Skeletal muscle tissue (tissue), 5 donors: ENCODE measurements around the gene SLC47A2. TPM values are rescaled to one million over a fixed set of nuclear protein-coding genes. Genes with fewer than 3 reads are reported as not detected.

Source experiments
- H3K27ac ChIP-seq: one replicate; pipeline ENCODE4 v1.7.0; 2013; ENCODE audit warnings: mild to moderate bottlenecking, low read depth, low read length, inconsistent platforms
- H3K27me3 ChIP-seq, 3 donors: one replicate each; pipeline ENCODE4 v1.7.0; 2013; ENCODE audit warnings: low read length in 3 of 3; ENCODE audit not compliant: control insufficient read depth in 3 of 3, insufficient read depth in 3 of 3
- H3K36me3 ChIP-seq, 3 donors: one replicate each; pipeline ENCODE4 v1.7.0; 2013; ENCODE audit warnings: low read length in 3 of 3; ENCODE audit not compliant: control insufficient read depth in 3 of 3, insufficient read depth in 3 of 3
- H3K4me1 ChIP-seq, 3 donors: one replicate each; pipeline ENCODE4 v1.7.0; 2013; ENCODE audit warnings: low read length in 3 of 3, mild to moderate bottlenecking in 3 of 3; ENCODE audit not compliant: control insufficient read depth in 3 of 3, insufficient read depth in 3 of 3
- H3K4me3 ChIP-seq, 3 donors: one replicate each; pipeline ENCODE4 v1.7.0; 2013; ENCODE audit warnings: low read length in 3 of 3
- H3K9ac ChIP-seq, 3 donors: one replicate each; pipeline ENCODE4 v1.7.0; 2013; ENCODE audit warnings: low read length in 3 of 3, mild to moderate bottlenecking in 3 of 3, moderate library complexity in 2 of 3, low read depth in 1 of 3
- H3K9me3 ChIP-seq, 3 donors: one replicate each; pipeline ENCODE4 v1.7.0; 2013; ENCODE audit warnings: low read length in 3 of 3; ENCODE audit not compliant: control insufficient read depth in 3 of 3
- small RNA-seq: library from RNA; depleted of rRNA; stranded (forward); fragments of <200 nt; gene quantifications from one replicate; pipeline ENCODE3, GENCODE V24; 2014
- total RNA-seq: library from RNA; depleted of rRNA; stranded (reverse); fragments of >200 nt; gene quantifications from one replicate; pipeline ENCODE4 v1.2.3, GENCODE V29; 2014
- donor health status: Osteomylitis.

Gene SLC47A2
- total RNA-seq, 1 donor from 2014 or later: not detected

DNA sequence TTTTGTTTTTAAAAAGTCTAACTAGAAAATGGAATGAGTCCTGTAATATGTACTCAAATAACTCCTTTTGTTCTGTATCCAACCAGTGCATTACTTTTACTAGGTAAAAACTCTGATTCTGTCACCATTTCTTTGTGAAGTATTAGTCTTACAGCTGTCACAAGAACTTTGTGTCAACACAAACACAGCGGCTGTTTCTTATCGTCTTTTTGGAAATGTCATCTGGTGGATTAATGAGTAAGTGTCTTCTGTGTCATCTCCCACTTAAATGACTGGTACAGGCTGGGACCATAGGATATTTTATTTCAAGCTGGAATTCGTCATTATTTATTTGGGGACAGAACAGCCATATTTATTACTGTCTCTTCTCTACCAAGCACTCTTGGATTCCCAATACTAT is 86.9 kb downstream of the SLC47A2 start:
- Histone ChIP-seq H3K27ac (no peak overlapping the region), H3K9ac (no peak overlapping the region), H3K4me1 (no peaks in the 10 kb centered on the region), H3K9me3 (no peaks in the 10 kb centered on the region), H3K36me3 (no peaks in the 10 kb centered on the region), H3K27me3 (no peaks in the 10 kb centered on the region), H3K4me3 (no peak overlapping the region)

Small RNAs within 50 kb of the gene (small RNA-seq; reads per million reads assigned to genes)
- not detected for gene RF00322

Other genes starting within 250 kb of the SLC47A2 start
- 0.52 TPM for gene SLC47A1, start 182.7 kb downstream of the SLC47A2 start, total RNA-seq
- 63.7 TPM for gene ALDH3A2, start 67.8 kb downstream of the SLC47A2 start, total RNA-seq
- gene ALDH3A1, start 31.7 kb upstream of the SLC47A2 start, total RNA-seq: not detected
- gene ULK2, start 151.4 kb upstream of the SLC47A2 start, total RNA-seq: 38.6 TPM